CD8-positive, alpha-beta memory T cell (primary cell): ENCODE data around the gene NOP10. TPM values are rescaled to one million over a fixed set of nuclear protein-coding genes. Genes with fewer than 3 reads are reported as not detected.

Source experiments
- CTCF ChIA-PET: fragments of 350-600 bp; sonication (Branson Sonifier 250); formaldehyde crosslinking; loops from one replicate; lab custom pipeline; 2021; ENCODE audit warnings: antibody characterized with exemption; lab: Charles Lee
- POLR2A ChIA-PET: fragments of 350-600 bp; sonication (Branson Sonifier 250); formaldehyde crosslinking; loops from one replicate; lab custom pipeline; 2021; ENCODE audit warnings: antibody characterized with exemption; lab: Charles Lee
- DNase-seq, 5 donors: peaks; one replicate each; pipeline versions ENCODE4 v3.0.0 to v3.0.0-alpha.2; 2020 to 2022; ENCODE audit warnings: mixed read lengths in 1 of 5
- H3K27ac ChIP-seq: one replicate; pipeline ENCODE4 v1.7.0; 2013; ENCODE audit warnings: low read depth, mild to moderate bottlenecking, low read length, moderate library complexity
- H3K27me3 ChIP-seq: 2 replicates; pipeline ENCODE4 v1.7.0; 2013; ENCODE audit warnings: low read length, mild to moderate bottlenecking; ENCODE audit not compliant: insufficient read depth, poor library complexity, severe bottlenecking
- H3K36me3 ChIP-seq: 2 replicates; pipeline ENCODE4 v1.7.0; 2013; ENCODE audit warnings: mild to moderate bottlenecking, low read length, moderate library complexity; ENCODE audit not compliant: insufficient read depth
- H3K4me1 ChIP-seq: 2 replicates; pipeline ENCODE4 v1.7.0; 2013; ENCODE audit warnings: mild to moderate bottlenecking, low read length, moderate library complexity; ENCODE audit not compliant: insufficient read depth
- H3K4me3 ChIP-seq: 2 replicates; pipeline ENCODE4 v1.7.0; 2013; ENCODE audit warnings: mild to moderate bottlenecking, low read length
- H3K9me3 ChIP-seq: 2 replicates; pipeline ENCODE4 v1.7.0; 2013; ENCODE audit warnings: mild to moderate bottlenecking, low read length
- H3K27ac Mint-ChIP-seq, 8 donors: one replicate each; pipeline ENCODE4 v1.8.0; 2020 to 2021; ENCODE audit warnings: mixed read lengths in 8 of 8, mild to moderate bottlenecking in 6 of 8, inconsistent platforms in 3 of 8, moderate library complexity in 3 of 8
- H3K27me3 Mint-ChIP-seq, 2 donors: one replicate each; pipeline ENCODE4 v1.8.0; 2020 to 2021; ENCODE audit warnings: mixed read lengths in 2 of 2, mild to moderate bottlenecking in 1 of 2, moderate library complexity in 1 of 2
- H3K36me3 Mint-ChIP-seq, 3 donors: one replicate each; pipeline ENCODE4 v1.8.0; 2020 to 2021; ENCODE audit warnings: mixed read lengths in 3 of 3, inconsistent platforms in 1 of 3, mild to moderate bottlenecking in 1 of 3
- H3K4me1 Mint-ChIP-seq, 3 donors: one replicate each; pipeline ENCODE4 v1.8.0; 2020 to 2021; ENCODE audit warnings: mixed read lengths in 3 of 3, inconsistent platforms in 1 of 3, mild to moderate bottlenecking in 1 of 3
- H3K4me3 Mint-ChIP-seq, 7 donors: one replicate each; pipeline ENCODE4 v1.8.0; 2020 to 2021; ENCODE audit warnings: mixed read lengths in 7 of 7, mild to moderate bottlenecking in 6 of 7, moderate library complexity in 4 of 7, inconsistent platforms in 2 of 7
- H3K9me3 Mint-ChIP-seq, 5 donors: one replicate each; pipeline ENCODE4 v1.8.0; 2020 to 2022; ENCODE audit warnings: mixed read lengths in 5 of 5, mild to moderate bottlenecking in 3 of 5, moderate library complexity in 2 of 5, inconsistent platforms in 1 of 5
- polyA plus RNA-seq: library from polyadenylated mRNA; unstranded; fragments of 300-500 nt; fragmentation: Illumina TruSeq; gene quantifications from one replicate; pipeline ENCODE4 v1.2.3, GENCODE V29; 2021
- total RNA-seq, 2 experiments: library from RNA; stranded (reverse); gene quantifications; one replicate each; pipeline ENCODE4 v1.2.3, GENCODE V29; 2021

NOP10 gene
- total and polyA plus RNA-seq, 3 experiments from 2014 or later, result 284 to 294 (median 292) TPM

DNA sequence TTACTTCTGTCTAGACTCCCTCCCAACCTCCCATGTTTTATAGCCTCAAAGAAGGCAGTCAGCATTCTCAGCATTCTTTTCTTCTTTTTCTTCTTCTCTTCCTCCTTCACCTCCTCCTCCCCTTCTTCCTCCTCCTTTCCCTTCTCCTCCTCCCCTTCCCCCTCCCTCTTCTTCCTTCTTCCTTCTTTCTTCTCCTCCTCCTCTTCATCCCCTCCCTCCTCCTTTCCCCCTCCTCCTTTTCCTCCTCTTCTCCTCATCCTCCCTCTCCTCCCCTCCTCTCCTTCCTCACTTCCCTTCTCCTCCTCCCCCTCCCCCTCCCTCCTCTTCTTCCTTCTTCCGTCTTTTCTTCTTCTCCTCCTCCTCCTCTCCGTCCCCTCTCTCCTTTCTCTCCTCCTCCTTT lies 27.7 kb upstream of the NOP10 start:
- no peaks in the 10 kb centered on the region for H3K27me3 ChIP-seq
- no peak overlapping the region for H3K27ac ChIP-seq
- H3K4me3 Mint-ChIP-seq, result peak overlapping the region in 2 of 7 donors; percentile 36 to 70
- H3K27ac Mint-ChIP-seq, result peak overlapping the region in 7 of 8 donors; percentile 21 to 83 (median 50)
- H3K4me3 ChIP-seq, result no peak overlapping the region
- CTCF ChIA-PET, result no interaction called here
- peaks cover 19 to 34% (median 23%) of the 10 kb centered on the region in 3 donors for H3K4me1 Mint-ChIP-seq
- no peaks in the 10 kb centered on the region for H3K27me3 Mint-ChIP-seq
- no peaks in the 10 kb centered on the region for H3K9me3 Mint-ChIP-seq
- H3K36me3 ChIP-seq, result no peaks in the 10 kb centered on the region
- peaks cover 0 to 13% (median 0%) of the 10 kb centered on the region in 3 donors for H3K36me3 Mint-ChIP-seq
- H3K4me1 ChIP-seq, result peaks cover 15% of the 10 kb centered on the region
- H3K9me3 ChIP-seq, result no peaks in the 10 kb centered on the region
- no peak for DNase-seq
- POLR2A ChIA-PET, result no interaction called here

DNA sequence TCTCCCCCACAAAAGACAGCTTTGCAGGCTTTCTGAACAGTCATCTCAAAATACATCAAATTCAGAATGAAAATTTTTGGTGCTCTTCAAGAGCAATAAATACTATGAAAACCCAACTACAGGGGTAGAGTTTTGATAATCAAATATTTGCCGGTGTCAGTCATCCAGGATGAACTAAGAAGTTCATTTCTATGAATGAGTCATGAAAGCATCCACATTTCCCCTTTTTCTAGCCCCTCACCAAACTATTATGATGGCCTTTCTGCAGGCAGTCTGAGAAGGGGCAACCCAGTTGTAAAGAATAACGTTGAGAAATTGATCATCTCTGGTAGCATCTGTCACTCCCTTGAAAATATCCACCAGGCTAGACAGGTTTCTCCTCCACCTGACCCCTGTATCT lies 27.2 kb upstream of the NOP10 start:
- no peak overlapping the region for H3K4me3 ChIP-seq
- Mint-ChIP-seq H3K9me3 (no peaks in the 10 kb centered on the region), H3K27me3 (no peaks in the 10 kb centered on the region), H3K36me3 (peaks cover 0 to 13% (median 0%) of the 10 kb centered on the region in 3 donors), H3K4me1 (peaks cover 24 to 39% (median 28%) of the 10 kb centered on the region in 3 donors), H3K27ac (peak overlapping the region; percentile 4 to 83 (median 66)), H3K4me3 (peak overlapping the region in 3 of 7 donors; percentile 2 to 70 (median 36))
- ChIA-PET CTCF (no interaction called here), POLR2A (no interaction called here)
- DNase-seq, result no peak
- H3K4me1 ChIP-seq, result peaks cover 20% of the 10 kb centered on the region
- no peaks in the 10 kb centered on the region for H3K36me3 ChIP-seq
- no peaks in the 10 kb centered on the region for H3K9me3 ChIP-seq
- no peak overlapping the region for H3K27ac ChIP-seq
- no peaks in the 10 kb centered on the region for H3K27me3 ChIP-seq

DNA sequence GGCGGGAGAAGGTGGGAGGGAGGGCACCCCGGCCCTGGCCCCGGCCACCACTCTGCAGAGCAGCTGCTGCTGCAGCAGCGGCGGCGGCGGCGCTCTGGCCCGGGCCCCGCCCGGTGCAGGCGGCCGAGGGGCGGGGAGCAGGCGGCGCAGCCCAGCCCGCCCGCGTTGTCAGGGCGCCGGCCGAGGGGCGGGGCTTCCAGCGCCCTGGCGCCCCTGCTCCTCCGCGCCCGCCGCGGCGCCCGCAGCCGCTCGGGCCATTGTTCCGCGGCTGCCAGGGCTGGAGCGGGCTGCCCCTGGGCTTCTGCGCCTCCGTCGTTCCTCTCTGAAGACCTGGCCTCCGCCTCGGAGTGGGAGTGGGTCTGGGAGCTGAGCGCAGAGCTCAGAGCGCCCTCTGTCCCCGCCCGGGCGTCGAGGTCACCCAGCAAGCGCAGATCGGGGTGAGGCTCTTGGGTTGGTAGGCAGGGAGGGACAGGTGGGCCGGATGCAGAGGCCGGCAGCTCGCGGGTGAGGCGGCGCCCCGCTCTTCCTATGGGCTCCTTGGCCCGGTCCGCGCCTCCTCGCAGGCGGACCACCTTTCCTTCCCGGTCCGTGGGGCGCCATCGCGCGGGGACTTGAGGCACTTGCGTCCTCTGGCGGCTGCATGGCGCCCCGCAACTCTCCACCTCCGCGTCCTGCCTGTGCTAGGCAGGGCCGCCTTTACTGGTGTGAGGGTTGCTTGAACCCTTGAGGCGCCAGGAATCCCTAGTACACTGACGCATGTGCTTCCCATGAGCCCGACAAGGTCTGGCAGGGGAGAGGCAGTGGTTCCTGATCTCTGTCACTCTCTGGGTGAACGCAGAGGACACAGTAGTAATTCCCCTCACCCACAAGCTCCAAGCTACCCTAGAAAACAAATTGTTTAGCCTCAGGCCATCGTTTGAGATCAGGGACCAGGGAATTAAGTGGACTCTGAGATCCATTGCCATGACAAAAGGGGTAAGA lies 24.5 kb upstream of the NOP10 start, which contains the start of gene LPCAT4:
Gene LPCAT4, minus strand, starts transcription at position 96 of the 981 bp plus-strand sequence. CDS start 96 bp downstream, outside the sequence.
- H3K36me3 Mint-ChIP-seq, result peaks cover 0 to 27% (median 6%) of the 10 kb centered on the region in 3 donors
- peaks cover 31 to 51% (median 42%) of the 10 kb centered on the region in 3 donors for H3K4me1 Mint-ChIP-seq
- H3K4me3 ChIP-seq, result peak within 1 kb of the TSS; percentile 79
- peaks cover 25% of the 10 kb centered on the region for H3K4me1 ChIP-seq
- ChIA-PET POLR2A (interaction anchor here (0.5 to 3.5 kb wide), 14 partner anchors 9 to 265 kb away, joined by 3 to 42 read pairs (median 5); partner anchors contain the start of genes EMC7, GOLGA8A, GOLGA8B and NOP10), CTCF (interaction anchor here (0.6 to 4.2 kb wide), 36 partner anchors 10 to 324 kb away, joined by 3 to 60 read pairs (median 5); partner anchors contain the start of genes EMC4, EMC7, GOLGA8A and GOLGA8B)
- H3K4me3 Mint-ChIP-seq, result peak within 1 kb of the TSS; percentile 90 to 98 (median 95)
- H3K27ac ChIP-seq, result peak within 1 kb of the TSS; percentile 75
- peak; percentile 85 to 94 (median 90) for DNase-seq
- no peaks in the 10 kb centered on the region for H3K27me3 ChIP-seq
- peak within 1 kb of the TSS; percentile 93 to 98 (median 96) for H3K27ac Mint-ChIP-seq
- no peaks in the 10 kb centered on the region for H3K9me3 Mint-ChIP-seq
- H3K27me3 Mint-ChIP-seq, result no peaks in the 10 kb centered on the region
- H3K36me3 ChIP-seq, result no peaks in the 10 kb centered on the region
- no peaks in the 10 kb centered on the region for H3K9me3 ChIP-seq

DNA sequence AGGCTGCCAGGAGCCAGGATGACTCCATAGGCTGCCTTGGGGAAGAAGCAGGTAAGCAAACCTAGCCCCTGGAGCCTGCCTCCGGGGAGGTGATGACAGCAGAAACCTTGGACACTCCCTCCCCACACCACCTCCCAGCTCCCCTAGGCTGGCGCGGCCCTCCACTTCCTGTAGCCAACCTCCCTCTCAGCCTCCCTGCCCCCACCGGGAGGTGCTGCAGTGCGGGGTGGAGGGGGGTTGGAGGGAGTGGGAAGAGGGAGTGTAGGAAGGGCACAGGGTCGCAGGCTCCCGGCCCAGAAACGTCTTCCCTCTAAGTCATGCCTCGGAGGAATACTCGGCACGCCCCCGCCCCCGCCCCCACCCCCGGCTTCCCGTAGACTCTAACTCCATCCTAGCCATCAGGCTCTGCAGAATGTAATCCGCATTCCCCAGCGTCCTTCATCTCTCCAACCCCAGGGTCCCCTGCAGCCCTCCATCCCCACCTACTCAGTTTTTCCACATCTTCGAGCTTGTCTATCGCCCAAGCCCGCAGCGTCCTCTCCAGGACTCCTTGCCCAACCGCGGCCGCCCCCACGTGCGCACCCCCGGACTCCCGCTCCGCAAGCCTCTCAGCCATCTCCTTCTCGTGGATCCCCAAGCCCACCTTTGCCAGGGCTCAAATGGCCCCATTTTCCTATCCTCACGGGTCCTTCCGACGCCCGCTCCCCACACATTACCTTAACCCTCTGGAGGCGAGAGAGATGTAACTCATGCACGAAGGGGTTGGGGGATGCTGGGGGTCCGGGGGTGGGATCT lies 23.5 kb upstream of the NOP10 start:
- H3K4me3 Mint-ChIP-seq, result peak overlapping the region; percentile 90 to 98 (median 95)
- H3K4me1 ChIP-seq, result peaks cover 25% of the 10 kb centered on the region
- H3K4me3 ChIP-seq, result peak overlapping the region; percentile 57
- H3K27me3 Mint-ChIP-seq, result no peaks in the 10 kb centered on the region
- peak overlapping the region; percentile 83 to 98 (median 92) for H3K27ac Mint-ChIP-seq
- peak overlapping the region; percentile 52 for H3K27ac ChIP-seq
- peak; percentile 28 to 71 (median 46) for DNase-seq
- H3K36me3 ChIP-seq, result peaks cover 3% of the 10 kb centered on the region
- ChIA-PET POLR2A (interaction anchor here (0.6 to 3.5 kb wide), 9 partner anchors 23 to 264 kb away, joined by 3 to 42 read pairs (median 5); partner anchors contain the start of genes EMC7, GOLGA8B, NOP10 and NUTM1), CTCF (interaction anchor here (0.6 to 4.2 kb wide), 25 partner anchors 9 to 323 kb away, joined by 3 to 60 read pairs (median 8); partner anchors contain the start of genes EMC4, EMC7, GOLGA8A and GOLGA8B)
- no peaks in the 10 kb centered on the region for H3K9me3 Mint-ChIP-seq
- H3K4me1 Mint-ChIP-seq, result peaks cover 31 to 51% (median 43%) of the 10 kb centered on the region in 3 donors
- H3K27me3 ChIP-seq, result no peaks in the 10 kb centered on the region
- H3K36me3 Mint-ChIP-seq, result peaks cover 0 to 35% (median 6%) of the 10 kb centered on the region in 3 donors
- H3K9me3 ChIP-seq, result no peaks in the 10 kb centered on the region

DNA sequence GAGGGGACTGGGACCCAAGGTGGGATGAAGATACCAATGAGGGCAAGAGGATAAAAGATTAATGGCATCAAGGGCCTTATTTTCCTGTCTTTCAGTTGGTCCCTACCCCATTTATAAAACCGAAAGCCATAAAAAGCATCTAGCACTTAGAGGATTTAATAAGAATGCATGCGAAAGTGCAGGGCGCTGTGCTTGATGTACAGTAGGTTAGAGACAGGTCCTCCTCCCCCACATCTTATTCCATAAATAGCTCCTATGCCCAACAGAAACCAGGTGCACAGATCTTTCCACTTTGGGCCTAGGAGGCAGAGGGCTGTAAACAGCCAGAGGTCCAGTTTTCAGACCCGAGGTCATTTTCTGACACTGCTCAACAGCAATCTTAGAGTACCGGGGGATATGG lies 22.9 kb upstream of the NOP10 start:
- no peaks in the 10 kb centered on the region for H3K27me3 Mint-ChIP-seq

DNA sequence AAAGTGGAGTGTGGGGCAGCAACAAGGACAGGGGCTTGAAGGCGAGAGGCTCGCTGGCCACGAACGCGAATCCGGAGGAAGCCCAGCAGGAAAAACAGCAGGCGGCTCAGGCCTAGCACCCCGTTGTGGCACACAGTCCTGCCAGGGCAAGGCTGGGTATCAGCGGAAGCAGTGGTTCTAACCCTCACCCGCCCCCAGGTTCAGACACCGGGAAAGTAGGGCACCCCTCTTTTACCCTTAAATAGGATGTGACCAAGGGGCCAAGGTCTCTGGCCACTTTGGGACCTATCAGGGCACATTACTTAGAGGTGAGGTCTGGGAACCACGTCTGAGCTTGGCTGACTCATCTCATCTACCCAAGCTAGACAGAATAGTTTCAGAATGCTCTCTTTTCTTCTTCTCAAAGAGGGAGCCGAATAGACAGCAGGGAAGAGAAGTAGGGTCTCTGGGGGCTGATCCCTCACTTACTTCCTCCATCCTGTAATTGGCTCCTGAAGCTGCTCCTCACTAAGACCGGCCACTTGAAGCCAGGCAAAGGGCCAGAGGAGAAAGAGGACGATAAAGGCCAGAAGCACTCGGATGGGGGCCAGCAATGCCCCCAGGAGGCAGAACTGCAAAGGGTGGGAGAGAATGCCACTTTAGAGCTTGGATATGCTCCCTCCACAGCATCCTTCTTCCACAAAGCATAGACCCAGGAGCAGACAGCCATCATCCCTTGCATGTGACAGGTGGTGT lies 22.3 kb upstream of the NOP10 start:
- DNase-seq, result peak in 3 of 5 donors; percentile 12 to 32 (median 14)
- Histone ChIP-seq H3K4me3 (peak overlapping the region; percentile 57), H3K27me3 (no peaks in the 10 kb centered on the region), H3K36me3 (peaks cover 11% of the 10 kb centered on the region), H3K27ac (peak overlapping the region; percentile 52), H3K4me1 (peaks cover 25% of the 10 kb centered on the region), H3K9me3 (no peaks in the 10 kb centered on the region)
- ChIA-PET POLR2A (interaction anchor here (1.3 to 3.5 kb wide), 2 partner anchors 22 to 28 kb away, joined by 7 to 42 read pairs; partner anchors contain the start of genes NUTM1 and SLC12A6), CTCF (interaction anchor here (1.4 to 4.2 kb wide), 5 partner anchors 10 to 222 kb away, joined by 4 to 60 read pairs (median 39); partner anchors contain the start of genes NOP10, NUTM1 and SLC12A6)
- H3K4me1 Mint-ChIP-seq, result peaks cover 30 to 49% (median 43%) of the 10 kb centered on the region in 3 donors
- peak overlapping the region in 7 of 8 donors; percentile 84 to 98 (median 93) for H3K27ac Mint-ChIP-seq
- H3K4me3 Mint-ChIP-seq, result peak overlapping the region; percentile 90 to 98 (median 95)
- peaks cover 4 to 47% (median 6%) of the 10 kb centered on the region in 3 donors for H3K36me3 Mint-ChIP-seq
- no peaks in the 10 kb centered on the region for H3K9me3 Mint-ChIP-seq
- H3K27me3 Mint-ChIP-seq, result no peaks in the 10 kb centered on the region

More for the DNA sequence above, 22.9 kb upstream of the NOP10 start:
- peaks cover 4 to 41% (median 6%) of the 10 kb centered on the region in 3 donors for H3K36me3 Mint-ChIP-seq
- no peaks in the 10 kb centered on the region for H3K9me3 Mint-ChIP-seq
- peak overlapping the region; percentile 83 to 98 (median 91) for H3K27ac Mint-ChIP-seq
- peaks cover 25% of the 10 kb centered on the region for H3K4me1 ChIP-seq
- peaks cover 7% of the 10 kb centered on the region for H3K36me3 ChIP-seq
- CTCF ChIA-PET, result interaction anchor here (1.4 to 4.2 kb wide), 6 partner anchors 11 to 222 kb away, joined by 4 to 60 read pairs (median 24); partner anchors contain the start of genes EMC4, NOP10, NUTM1 and SLC12A6
- peak overlapping the region; percentile 90 to 98 (median 95) for H3K4me3 Mint-ChIP-seq
- no peaks in the 10 kb centered on the region for H3K9me3 ChIP-seq
- H3K27me3 ChIP-seq, result no peaks in the 10 kb centered on the region
- H3K4me3 ChIP-seq, result peak overlapping the region; percentile 57
- POLR2A ChIA-PET, result interaction anchor here (1.0 to 3.5 kb wide), 4 partner anchors 23 to 218 kb away, joined by 3 to 42 read pairs (median 18); partner anchors contain the start of genes GOLGA8B, NOP10, NUTM1 and SLC12A6
- peak overlapping the region; percentile 52 for H3K27ac ChIP-seq
- DNase-seq, result no peak
- peaks cover 31 to 51% (median 43%) of the 10 kb centered on the region in 3 donors for H3K4me1 Mint-ChIP-seq
